NCI-H1048 (cell line): Measurements from ENCODE around the gene MRPL51.
A peak's percentile ranks its signal among the peaks of the same experiment; 100 is the strongest.

ENCODE experiments used
- DNase-seq: peaks from one replicate; lab custom pipeline; 2025; lab: John Stamatoyannopoulos, UW

The MRPL51 gene

DNA sequence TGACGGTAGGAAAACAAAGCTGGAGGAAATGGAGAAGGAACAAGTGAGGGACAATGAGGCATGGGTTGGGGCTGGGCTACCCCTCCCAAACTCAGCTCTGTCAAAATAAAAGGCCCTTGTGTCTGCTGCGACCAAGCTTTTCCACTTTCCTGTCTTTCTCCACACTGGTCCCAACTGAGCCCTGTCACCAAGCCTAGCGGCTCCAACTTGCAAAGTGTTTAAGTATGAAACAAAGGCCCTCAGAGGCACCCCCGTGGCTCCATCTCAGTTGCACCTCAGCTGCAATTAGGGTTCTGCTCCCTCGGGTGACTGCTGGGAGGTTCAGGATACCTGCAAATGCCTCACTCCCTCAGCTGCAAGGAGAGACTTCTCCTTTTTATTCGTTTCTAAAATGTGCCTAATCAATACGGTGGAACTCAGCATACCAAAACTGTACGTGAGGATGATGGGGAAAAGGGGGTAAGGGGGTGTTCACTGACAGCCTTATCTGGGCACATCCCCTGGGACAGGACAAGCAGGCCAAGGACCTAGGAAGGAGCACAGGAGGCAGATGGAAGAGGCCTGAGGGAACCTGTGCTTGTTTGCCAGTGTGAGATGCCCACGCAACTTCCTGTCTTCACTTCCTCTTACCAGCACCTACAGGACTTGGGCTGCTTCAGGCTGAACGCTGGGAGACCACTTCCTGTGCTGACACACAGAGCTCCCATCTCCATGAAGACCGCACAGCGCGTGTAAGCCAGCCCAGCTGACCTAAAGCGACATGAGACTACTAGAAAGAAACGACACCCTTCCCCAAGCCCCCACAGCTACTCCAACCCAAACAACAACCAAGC, 31.4 kb downstream of the MRPL51 start:
- no peak for DNase-seq

DNA sequence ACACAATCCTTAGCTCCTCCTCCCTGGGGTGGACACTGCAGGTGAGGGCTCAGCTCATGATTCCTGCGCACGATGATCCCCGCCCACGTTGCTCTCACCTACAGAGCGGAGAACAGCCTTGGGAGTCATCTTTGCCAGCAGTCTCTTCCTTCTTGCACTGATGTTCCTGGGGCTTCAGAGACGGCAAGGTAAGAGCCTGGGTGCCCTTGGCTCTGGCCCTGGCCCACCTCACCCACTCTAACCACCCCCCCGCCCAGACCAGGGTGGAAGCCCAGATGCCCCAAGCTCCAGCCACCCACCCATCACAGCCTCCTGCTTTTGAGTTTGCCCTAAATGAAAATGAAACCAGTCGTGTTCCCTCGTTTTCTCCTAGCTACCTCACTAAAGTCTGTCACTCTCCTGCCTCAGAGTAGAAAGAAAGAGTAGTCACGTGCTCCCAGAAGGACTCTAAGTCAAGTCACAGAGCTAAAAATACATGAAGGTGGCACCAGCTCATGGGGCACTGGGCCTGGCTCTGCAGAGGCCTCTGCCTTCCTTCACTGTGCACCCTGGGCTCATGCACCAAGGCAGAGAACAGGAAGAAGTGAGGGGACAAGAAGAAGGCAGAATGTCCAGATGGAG, 32.2 kb downstream of the MRPL51 start:
- no peak for DNase-seq

DNA sequence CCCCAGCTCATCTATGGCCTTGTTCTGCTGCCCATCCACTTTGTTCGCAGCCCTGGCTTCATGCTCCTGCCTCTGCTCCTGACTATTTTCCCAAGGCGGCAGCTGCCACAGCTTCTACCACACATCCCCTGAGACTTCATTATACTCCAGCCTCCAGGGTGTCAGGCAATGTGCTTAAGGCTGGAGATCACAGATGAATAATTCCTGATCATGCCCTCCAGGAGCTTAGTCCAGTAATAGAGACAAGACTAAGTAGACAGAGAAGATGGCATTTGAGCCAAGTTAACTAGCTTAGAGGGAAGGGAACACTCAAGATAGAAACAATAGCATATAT, 34.1 kb downstream of the MRPL51 start:
- no peak for DNase-seq

DNA sequence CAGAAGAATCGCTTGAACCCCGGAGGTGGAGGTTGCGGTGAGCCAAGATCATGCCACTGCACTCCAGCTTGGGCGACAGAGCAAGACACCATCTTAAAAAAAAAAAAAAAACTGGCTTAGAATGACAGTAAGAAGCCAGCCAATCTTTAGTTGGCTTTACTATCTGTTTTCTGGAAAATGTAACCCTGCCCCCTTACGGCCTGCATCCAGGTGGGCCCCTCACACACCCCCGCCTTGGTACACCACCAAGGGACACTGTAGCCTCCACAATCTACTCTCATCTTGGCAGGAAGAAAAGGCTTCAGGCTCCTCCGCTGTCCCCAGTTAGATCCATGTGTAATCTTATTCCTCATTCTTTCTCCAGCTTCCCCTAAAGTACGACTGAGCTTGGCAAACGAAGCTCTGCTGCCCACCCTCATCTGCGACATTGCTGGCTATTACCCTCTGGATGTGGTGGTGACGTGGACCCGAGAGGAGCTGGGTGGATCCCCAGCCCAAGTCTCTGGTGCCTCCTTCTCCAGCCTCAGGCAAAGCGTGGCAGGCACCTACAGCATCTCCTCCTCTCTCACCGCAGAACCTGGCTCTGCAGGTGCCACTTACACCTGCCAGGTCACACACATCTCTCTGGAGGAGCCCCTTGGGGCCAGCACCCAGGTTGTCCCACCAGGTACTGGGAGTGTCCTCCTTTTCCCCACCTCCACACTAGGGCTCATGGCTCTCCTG, 34.6 kb downstream of the MRPL51 start:
- DNase-seq: no peak

DNA sequence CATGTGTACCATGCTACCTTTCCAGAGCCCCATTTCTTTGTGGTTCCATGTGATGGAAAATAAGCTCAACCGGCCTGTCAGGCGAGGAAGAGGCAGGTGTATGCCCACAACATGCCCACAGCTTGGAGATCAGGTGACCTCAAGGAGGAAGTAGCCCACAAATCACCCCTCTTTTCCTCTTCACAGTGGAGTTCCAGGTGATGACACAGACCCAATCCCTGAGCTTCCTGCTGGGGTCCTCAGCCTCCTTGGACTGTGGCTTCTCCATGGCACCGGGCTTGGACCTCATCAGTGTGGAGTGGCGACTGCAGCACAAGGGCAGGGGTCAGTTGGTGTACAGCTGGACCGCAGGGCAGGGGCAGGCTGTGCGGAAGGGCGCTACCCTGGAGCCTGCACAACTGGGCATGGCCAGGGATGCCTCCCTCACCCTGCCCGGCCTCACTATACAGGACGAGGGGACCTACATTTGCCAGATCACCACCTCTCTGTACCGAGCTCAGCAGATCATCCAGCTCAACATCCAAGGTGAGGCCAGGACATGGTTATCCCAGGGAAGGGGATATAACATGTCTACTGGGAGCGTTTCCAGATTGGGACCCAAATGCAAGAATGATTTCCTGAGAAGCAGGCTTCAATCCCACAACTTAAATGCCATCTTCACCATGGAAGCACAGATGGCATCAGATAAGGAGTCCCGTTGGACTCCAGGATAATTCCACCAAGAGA, 35.7 kb downstream of the MRPL51 start:
- no peak for DNase-seq

DNA sequence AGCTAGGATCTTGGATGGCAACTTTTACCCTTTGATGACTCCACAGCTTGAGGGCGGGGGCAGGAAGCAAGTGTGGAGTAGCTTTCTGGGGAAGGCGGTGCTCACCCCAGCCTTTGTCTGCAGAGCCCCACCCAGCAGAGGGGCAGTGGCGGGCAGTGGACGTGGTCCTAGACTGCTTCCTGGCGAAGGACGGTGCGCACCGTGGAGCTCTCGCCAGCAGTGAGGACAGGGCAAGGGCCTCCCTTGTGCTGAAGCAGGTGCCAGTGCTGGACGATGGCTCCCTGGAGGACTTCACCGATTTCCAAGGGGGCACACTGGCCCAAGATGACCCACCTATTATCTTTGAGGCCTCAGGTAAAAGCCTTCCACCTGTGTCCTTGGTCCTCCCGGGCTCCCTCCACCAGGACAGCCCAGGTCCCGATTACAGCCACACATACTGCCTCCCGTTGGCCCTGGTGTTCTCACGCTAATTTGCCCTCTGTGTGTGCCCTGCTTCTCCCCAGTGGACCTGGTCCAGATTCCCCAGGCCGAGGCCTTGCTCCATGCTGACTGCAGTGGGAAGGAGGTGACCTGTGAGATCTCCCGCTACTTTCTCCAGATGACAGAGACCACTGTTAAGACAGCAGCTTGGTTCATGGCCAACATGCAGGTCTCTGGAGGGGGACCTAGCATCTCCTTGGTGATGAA, 40.0 kb downstream of the MRPL51 start:
- DNase-seq: no peak

DNA sequence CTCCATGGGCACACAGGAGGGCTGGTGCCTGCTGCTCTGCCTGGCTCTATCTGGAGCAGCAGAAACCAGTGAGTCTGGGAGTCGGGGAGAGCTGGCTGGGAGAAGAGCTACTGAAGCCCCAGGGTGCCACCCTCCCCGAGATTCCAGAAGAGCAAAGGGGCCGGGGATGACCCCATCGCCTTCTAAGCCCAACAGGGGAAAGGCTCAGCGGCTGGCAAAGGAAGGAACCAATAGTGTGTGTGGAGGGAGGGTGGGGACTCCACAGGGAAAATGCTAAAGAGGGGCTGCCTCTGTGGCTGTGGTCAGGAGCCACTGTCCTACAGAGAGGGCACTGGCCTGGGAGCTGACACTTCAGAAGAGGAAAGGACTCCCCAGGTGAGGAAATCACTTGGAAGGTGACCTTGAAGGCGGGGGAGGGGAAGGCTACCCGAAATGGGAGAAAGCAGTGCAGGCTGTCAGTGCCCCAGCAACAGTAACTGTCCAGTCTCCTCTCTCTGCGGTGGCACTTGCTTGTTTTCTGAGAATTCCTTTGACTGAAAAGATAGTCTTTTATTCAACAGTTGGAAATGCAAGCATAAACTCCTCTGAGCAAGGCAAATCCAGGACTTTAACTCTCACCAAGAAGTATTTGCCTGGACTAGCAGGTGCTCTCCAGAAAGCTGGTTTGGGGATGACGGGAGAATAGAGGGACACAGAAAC, 40.7 kb downstream of the MRPL51 start:
- no peak for DNase-seq

DNA sequence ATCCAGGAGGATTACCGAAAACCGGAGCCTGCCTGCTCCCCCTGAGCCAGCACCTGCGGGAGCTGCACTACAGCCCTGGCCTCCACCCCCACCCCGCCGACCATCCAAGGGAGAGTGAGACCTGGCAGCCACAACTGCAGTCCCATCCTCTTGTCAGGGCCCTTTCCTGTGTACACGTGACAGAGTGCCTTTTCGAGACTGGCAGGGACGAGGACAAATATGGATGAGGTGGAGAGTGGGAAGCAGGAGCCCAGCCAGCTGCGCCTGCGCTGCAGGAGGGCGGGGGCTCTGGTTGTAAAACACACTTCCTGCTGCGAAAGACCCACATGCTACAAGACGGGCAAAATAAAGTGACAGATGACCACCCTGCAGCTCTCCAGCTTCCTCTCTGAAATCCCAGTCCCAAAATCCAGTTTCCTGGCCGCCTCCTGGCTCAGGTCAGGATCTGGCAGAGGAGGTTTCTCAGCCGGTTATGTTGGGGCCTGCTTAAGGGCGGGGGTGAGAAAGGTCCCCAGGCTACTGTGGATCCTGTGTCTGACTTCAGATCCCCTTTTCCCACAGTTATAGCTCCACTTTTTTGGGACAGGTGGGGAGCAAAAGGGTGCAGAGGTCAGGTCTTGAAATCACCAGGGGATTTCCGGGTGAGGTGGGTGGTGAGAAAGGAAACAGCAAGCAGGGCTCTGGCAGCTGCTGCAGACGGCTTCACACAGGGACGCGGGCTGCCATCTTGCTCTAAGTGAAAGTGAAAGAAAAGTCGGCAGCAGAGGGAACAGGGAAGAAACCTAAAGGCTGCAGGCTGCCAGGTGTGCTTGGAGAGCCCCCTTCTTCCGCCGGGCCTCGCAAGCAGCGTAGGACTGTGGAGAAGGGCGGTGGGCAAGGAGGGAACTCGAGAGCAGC, 41.5 kb downstream of the MRPL51 start, which contains the start of gene TAPBPL:
TSS of gene TAPBPL (plus strand) at position 695 of the 897 bp plus-strand sequence. CDS start 207 bp downstream, outside the sequence.
- peak; percentile 57 for DNase-seq

DNA sequence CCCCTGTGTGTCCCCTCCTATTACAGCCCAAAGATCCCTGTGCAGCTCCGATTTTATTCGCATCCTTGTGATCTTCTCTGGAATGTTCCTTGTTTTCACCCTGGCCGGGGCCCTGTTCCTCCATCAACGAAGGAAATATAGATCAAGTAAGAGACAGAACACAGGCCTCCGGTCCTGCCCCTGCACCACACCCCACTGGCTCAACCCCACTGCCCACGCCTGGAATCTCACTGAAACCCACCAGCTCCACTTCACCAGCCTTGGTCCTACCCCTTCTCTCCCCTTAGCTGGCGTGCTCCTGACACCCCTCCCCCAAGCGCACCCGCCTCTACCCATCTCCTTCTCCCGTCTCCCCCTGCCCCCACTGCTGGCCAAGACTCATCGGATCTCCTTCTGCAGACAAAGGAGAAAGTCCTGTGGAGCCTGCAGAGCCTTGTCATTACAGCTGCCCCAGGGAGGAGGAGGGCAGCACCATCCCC, 42.2 kb downstream of the MRPL51 start:
- no peak for DNase-seq

DNA sequence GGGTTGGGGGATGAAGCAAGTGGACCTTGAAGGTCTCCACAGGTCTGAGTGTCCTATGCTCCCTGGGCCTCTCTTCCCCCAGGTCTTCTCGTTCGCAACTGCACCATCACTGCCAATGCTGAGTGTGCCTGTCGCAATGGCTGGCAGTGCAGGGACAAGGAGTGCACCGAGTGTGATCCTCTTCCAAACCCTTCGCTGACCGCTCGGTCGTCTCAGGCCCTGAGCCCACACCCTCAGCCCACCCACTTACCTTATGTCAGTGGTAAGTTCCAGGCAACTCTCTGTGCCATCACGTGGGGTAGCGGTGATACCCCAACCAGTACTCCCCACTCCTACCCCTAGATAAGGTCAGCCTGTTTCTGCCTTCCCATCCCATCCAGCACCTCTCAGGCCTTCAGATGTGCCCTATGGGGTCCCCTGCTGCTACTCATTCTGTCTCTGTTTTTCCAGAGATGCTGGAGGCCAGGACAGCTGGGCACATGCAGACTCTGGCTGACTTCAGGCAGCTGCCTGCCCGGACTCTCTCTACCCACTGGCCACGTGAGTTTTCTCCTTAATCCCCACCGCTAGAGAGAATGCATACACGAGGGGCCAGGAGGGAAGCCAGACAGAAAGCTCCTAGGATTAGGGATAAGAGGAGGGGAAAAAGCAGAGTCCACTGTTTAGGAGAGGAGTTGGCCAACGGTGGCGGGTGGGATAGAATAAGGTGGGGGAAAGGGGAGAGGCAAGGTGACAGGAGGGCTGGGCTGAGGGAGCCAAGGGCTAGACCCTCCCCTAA, 42.8 kb downstream of the MRPL51 start:
- DNase-seq: no peak

DNA sequence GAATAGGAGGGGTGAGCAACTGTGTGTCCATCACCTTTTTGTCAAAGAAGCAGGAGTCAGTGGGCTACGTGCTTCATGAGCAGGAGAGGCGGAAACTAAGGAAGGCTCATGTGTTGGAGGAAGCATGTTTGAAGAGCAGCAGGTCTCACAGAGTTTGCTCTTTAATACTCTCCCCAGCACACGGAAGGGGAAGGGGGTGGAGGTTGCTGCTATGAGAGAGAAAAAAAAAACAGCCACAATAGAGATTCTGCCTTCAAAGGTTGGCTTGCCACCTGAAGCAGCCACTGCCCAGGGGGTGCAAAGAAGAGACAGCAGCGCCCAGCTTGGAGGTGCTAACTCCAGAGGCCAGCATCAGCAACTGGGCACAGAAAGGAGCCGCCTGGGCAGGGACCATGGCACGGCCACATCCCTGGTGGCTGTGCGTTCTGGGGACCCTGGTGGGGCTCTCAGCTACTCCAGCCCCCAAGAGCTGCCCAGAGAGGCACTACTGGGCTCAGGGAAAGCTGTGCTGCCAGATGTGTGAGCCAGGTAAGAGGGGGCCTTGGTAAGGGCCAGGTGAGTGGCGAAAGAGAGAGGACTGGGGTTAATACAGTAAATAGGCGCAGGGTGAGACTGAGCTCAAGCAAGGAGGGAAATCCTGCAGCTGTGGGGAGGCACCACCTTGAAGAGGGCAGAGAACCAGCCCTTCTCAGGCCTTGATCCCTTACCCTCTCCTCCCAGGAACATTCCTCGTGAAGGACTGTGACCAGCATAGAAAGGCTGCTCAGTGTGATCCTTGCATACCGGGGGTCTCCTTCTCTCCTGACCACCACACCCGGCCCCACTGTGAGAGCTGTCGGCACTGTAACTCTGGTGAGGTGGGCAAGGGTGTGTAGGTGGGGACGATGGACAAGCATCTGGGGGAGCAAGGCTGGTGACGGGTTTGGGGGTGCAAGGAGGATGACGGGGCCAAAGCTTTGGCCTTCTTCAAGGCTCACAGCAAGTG, 48.1 kb downstream of the MRPL51 start, which contains the start of gene CD27:
TSS of gene CD27 (plus strand) at position 252 of the 985 bp plus-strand sequence. CDS start at position 393, 141 bp downstream.
- DNase-seq: no peak

DNA sequence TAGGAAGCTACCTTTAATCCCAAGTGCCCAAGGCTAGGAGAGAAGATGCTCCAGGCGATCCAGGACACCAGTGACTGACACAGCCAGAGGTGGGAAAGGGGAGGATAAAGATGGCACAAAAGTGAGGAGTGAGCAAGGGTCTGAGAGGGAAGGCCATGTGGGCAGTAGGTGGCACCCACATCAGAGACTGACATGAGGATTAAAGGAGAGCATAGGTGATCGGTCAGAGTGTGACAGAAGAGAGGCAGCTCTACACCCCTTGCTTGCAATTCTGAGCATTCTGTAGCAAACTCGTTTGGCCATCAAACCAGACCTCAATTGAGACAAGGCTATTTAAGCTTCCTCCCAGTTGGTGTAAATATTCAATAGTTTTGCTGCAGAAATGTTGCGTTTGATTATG, 49.0 kb downstream of the MRPL51 start:
- no peak for DNase-seq

DNA sequence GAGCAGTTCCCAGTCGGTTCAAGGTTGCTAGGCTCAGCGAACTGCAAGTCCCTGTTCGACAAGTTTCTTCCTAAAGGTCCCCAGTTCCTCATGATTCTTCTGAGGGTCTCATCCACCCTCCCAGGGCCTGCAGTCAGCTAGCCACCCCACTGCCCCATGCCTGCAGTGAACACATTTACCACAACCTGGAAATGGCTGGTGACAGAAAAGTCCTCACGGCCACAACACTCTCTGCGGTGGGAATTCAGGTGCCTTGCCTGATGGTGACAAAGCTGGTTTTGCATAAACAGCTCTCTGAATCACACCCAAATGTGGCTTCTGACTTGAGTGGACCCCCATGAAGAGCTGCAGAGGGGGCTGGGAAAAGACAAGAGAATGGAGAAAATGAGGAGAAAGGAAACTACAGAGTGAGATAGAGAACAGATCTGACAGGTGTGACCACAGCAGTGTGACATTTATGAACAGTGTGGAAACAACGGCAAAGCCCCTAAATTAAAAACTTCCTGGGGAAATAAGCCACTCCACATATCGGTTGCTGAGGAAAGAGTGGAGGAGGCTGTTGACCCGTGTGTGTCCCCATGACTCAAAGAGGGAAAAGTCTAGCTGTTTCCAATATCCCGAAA, 49.6 kb downstream of the MRPL51 start:
- no peak for DNase-seq

DNA sequence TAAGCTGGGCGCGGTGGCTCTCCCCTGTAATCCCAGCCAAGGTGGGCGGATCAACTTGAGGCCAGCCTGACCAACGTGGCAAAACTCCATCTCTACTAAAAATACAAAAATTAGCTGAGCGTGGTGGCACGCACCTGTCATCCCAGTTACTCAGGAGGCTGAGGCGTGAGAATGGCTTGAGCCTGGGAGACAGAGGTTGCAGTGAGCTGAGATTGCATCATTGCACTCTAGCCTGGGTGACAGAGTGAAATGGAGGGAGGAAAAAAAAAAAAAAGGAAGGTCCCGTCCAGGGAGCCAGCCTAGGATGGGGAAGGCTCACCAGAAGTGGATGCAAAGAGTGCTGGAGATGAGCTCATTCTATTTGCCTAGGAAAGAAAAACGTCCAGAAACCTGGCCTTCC, 50.2 kb downstream of the MRPL51 start:
- no peak for DNase-seq
